Measurements from ENCODE around the gene PTPRA.

GRCh38 chr20:3045042-3045815 is 171.9 kb downstream of the PTPRA start:
- TF ChIP-seq POU6F1 (CRISPR knock-in tag; IDR thresholded peaks at IDR 0.05; ENCODE audit: borderline replicate concordance, low read depth) = no peak
- TF ChIP-seq BACH2 (CRISPR knock-in tag; IDR thresholded peaks at IDR 0.05; ENCODE audit: borderline replicate concordance) = no peak
- TF ChIP-seq, protein P1, sequence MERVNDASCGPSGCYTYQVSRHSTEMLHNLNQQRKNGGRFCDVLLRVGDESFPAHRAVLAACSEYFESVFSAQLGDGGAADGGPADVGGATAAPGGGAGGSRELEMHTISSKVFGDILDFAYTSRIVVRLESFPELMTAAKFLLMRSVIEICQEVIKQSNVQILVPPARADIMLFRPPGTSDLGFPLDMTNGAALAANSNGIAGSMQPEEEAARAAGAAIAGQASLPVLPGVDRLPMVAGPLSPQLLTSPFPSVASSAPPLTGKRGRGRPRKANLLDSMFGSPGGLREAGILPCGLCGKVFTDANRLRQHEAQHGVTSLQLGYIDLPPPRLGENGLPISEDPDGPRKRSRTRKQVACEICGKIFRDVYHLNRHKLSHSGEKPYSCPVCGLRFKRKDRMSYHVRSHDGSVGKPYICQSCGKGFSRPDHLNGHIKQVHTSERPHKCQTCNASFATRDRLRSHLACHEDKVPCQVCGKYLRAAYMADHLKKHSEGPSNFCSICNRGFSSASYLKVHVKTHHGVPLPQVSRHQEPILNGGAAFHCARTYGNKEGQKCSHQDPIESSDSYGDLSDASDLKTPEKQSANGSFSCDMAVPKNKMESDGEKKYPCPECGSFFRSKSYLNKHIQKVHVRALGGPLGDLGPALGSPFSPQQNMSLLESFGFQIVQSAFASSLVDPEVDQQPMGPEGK (CRISPR knock-in tag; IDR thresholded peaks at IDR 0.05; ENCODE audit: borderline replicate concordance) = no peak
- TF ChIP-seq ZNF70 (CRISPR knock-in tag; IDR thresholded peaks at IDR 0.05) = no peak
- TF ChIP-seq TSHZ2 (CRISPR knock-in tag; IDR thresholded peaks at IDR 0.05) = no peak
- no peak for TF ChIP-seq ZFP30 (CRISPR knock-in tag; IDR thresholded peaks at IDR 0.05)
- no peak for TF ChIP-seq ARNTL (CRISPR knock-in tag; IDR thresholded peaks at IDR 0.05; ENCODE audit: borderline replicate concordance, low read depth)
- TF ChIP-seq, protein P2, sequence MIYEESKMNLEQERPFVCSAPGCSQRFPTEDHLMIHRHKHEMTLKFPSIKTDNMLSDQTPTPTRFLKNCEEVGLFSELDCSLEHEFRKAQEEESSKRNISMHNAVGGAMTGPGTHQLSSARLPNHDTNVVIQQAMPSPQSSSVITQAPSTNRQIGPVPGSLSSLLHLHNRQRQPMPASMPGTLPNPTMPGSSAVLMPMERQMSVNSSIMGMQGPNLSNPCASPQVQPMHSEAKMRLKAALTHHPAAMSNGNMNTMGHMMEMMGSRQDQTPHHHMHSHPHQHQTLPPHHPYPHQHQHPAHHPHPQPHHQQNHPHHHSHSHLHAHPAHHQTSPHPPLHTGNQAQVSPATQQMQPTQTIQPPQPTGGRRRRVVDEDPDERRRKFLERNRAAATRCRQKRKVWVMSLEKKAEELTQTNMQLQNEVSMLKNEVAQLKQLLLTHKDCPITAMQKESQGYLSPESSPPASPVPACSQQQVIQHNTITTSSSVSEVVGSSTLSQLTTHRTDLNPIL (CRISPR knock-in tag; IDR thresholded peaks at IDR 0.05; ENCODE audit: low read depth) = no peak
- no peak for TF ChIP-seq SNAI2 (CRISPR knock-in tag; IDR thresholded peaks at IDR 0.05)
- no peak for TF ChIP-seq ZFP3 (CRISPR knock-in tag; IDR thresholded peaks at IDR 0.05)
- TF ChIP-seq CSDC2 (CRISPR knock-in tag; IDR thresholded peaks at IDR 0.05) = no peak
- no peak for TF ChIP-seq PPARA (CRISPR knock-in tag; IDR thresholded peaks at IDR 0.05; ENCODE audit: borderline replicate concordance)
- TF ChIP-seq RARB (CRISPR knock-in tag; IDR thresholded peaks at IDR 0.05) = no peak

All from SK-N-SH treated with all-trans-retinoic acid at 6 μM for 48 hours (cell line).